MM.1S (cell line): ENCODE data around the gene SLC35B3.

ENCODE experiments used
- DNase-seq: peaks from one replicate; pipeline ENCODE4 v3.0.0-alpha.2; 2015
- H2AFZ ChIP-seq: fragments of 300-600 bp; sonication (generic); 2 replicates; pipeline ENCODE4 v1.6.0; 2016; ENCODE audit warnings: antibody characterized with exemption, low read length
- H3F3A ChIP-seq: fragments of 300-600 bp; sonication (generic); 2 replicates; pipeline ENCODE4 v1.6.1; 2016; ENCODE audit warnings: mild to moderate bottlenecking, antibody characterized with exemption, low read length, moderate library complexity, mixed read lengths; ENCODE audit not compliant: insufficient read depth
- H3K27ac ChIP-seq: fragments of 300-600 bp; sonication (generic); 2 replicates; pipeline ENCODE4 v1.5.1; 2016; ENCODE audit warnings: mild to moderate bottlenecking, low read length
- H3K27me3 ChIP-seq: fragments of 300-600 bp; sonication (generic); replicated peaks from 2 replicates; pipeline ENCODE4 v1.6.0; 2016; ENCODE audit warnings: low read length; ENCODE audit not compliant: insufficient read depth
- H3K36me3 ChIP-seq: fragments of 300-600 bp; sonication (generic); replicated peaks from 2 replicates; pipeline ENCODE4 v1.6.1; 2016; ENCODE audit warnings: mild to moderate bottlenecking, low read length, mixed read lengths; ENCODE audit not compliant: insufficient read depth
- H3K4me1 ChIP-seq: fragments of 300-600 bp; sonication (generic); 2 replicates; pipeline ENCODE4 v1.6.1; 2016; ENCODE audit warnings: low read length, mixed read lengths
- H3K4me2 ChIP-seq: fragments of 300-600 bp; sonication (generic); 2 replicates; pipeline ENCODE4 v1.6.0; 2016; ENCODE audit warnings: low read depth, low read length
- H3K4me3 ChIP-seq: fragments of 300-600 bp; sonication (generic); 2 replicates; pipeline ENCODE4 v1.5.1; 2016; ENCODE audit warnings: low read length, mixed read lengths
- H3K79me2 ChIP-seq: fragments of 300-600 bp; sonication (generic); 2 replicates; pipeline ENCODE4 v1.6.1; 2016; ENCODE audit warnings: mixed run types, low read length, mixed read lengths
- H3K9ac ChIP-seq: fragments of 300-600 bp; sonication (generic); 2 replicates; pipeline ENCODE4 v1.6.1; 2016; ENCODE audit warnings: low read length, mixed read lengths
- H3K9me2 ChIP-seq: fragments of 300-600 bp; sonication (generic); replicated peaks from 2 replicates; pipeline ENCODE4 v1.6.1; 2016; ENCODE audit warnings: mild to moderate bottlenecking, low read length, mixed read lengths; ENCODE audit not compliant: insufficient read depth
- H3K9me3 ChIP-seq: fragments of 300-600 bp; sonication (generic); replicated peaks from 2 replicates; pipeline ENCODE4 v1.6.1; 2016; ENCODE audit warnings: mild to moderate bottlenecking, low read length, mixed read lengths; ENCODE audit not compliant: insufficient read depth
- H4K20me1 ChIP-seq: fragments of 300-600 bp; sonication (generic); 2 replicates; pipeline ENCODE4 v1.6.1; 2016; ENCODE audit warnings: mild to moderate bottlenecking, low read length, moderate library complexity, mixed read lengths; ENCODE audit not compliant: insufficient read depth
- CTCF ChIP-seq: fragments of 300-600 bp; sonication (generic); IDR thresholded peaks from 2 replicates; pipeline ENCODE4 v1.5.1; 2016; ENCODE audit warnings: antibody characterized with exemption, low read length, mixed read lengths
- EZH2 ChIP-seq: fragments of 300-600 bp; sonication (generic); optimal IDR thresholded peaks from 2 replicates; pipeline ENCODE3; 2017; ENCODE audit warnings: low read depth, mild to moderate bottlenecking, antibody characterized with exemption, low read length, mixed read lengths
- EZH2phosphoT487 ChIP-seq: fragments of 300-600 bp; sonication (generic); IDR thresholded peaks from 2 replicates; pipeline ENCODE4 v1.6.1; 2018; ENCODE audit warnings: antibody characterized with exemption, low read length

Gene SLC35B3

GRCh38 chr6:8478418-8478817 is 43.1 kb upstream of the SLC35B3 start:
- Histone ChIP-seq H3K9ac (no peak overlapping the region), H3K79me2 (no peaks in the 10 kb centered on the region), H2AFZ (no peak overlapping the region), H3K9me2 (no peaks in the 10 kb centered on the region), H3K9me3 (no peaks in the 10 kb centered on the region), H3K4me3 (no peak overlapping the region), H3K4me2 (no peak overlapping the region), H3K4me1 (peaks cover 11% of the 10 kb centered on the region), H3K36me3 (no peaks in the 10 kb centered on the region), H3K27ac (no peak overlapping the region), H4K20me1 (no peaks in the 10 kb centered on the region), H3K27me3 (no peaks in the 10 kb centered on the region), H3F3A (no peaks in the 10 kb centered on the region)
- DNase-seq = no peak
- TF ChIP-seq EZH2phosphoT487 (no peak), CTCF (no peak), EZH2 (no peak)

- TF ChIP-seq EZH2phosphoT487 (no peak), EZH2 (no peak), CTCF (no peak)
- Histone ChIP-seq H3K9me2 (no peaks in the 10 kb centered on the region), H3K9ac (no peak overlapping the region), H3F3A (no peaks in the 10 kb centered on the region), H4K20me1 (no peaks in the 10 kb centered on the region), H3K27ac (no peak overlapping the region), H2AFZ (no peak overlapping the region), H3K4me3 (no peak overlapping the region), H3K4me1 (no peaks in the 10 kb centered on the region), H3K4me2 (no peak overlapping the region), H3K79me2 (no peaks in the 10 kb centered on the region), H3K27me3 (no peaks in the 10 kb centered on the region), H3K36me3 (no peaks in the 10 kb centered on the region), H3K9me3 (no peaks in the 10 kb centered on the region)
- no peak for DNase-seq
These were observed 41.3 kb upstream of the SLC35B3 start for GRCh38 chr6:8476656-8477055.

- Histone ChIP-seq H4K20me1 (no peaks in the 10 kb centered on the region), H2AFZ (no peak overlapping the region), H3K79me2 (no peaks in the 10 kb centered on the region), H3K9ac (no peak overlapping the region), H3K27ac (no peak overlapping the region), H3K9me3 (no peaks in the 10 kb centered on the region), H3K9me2 (no peaks in the 10 kb centered on the region), H3F3A (no peaks in the 10 kb centered on the region), H3K27me3 (no peaks in the 10 kb centered on the region), H3K4me3 (no peak overlapping the region), H3K36me3 (no peaks in the 10 kb centered on the region), H3K4me1 (no peaks in the 10 kb centered on the region), H3K4me2 (no peak overlapping the region)
- no peak for DNase-seq
- TF ChIP-seq EZH2phosphoT487 = no peak
- no peak for TF ChIP-seq CTCF
- no peak for TF ChIP-seq EZH2
These were observed 33.4 kb upstream of the SLC35B3 start for GRCh38 chr6:8468552-8469356.
